ENCODE measurements around the gene MARCHF10. TPM values are rescaled to one million over a fixed set of nuclear protein-coding genes. Genes with fewer than 3 reads are reported as not detected.

MARCHF10 gene
- total RNA-seq, 1 experiment from 2014 or later, result not detected

- POLR2A ChIA-PET (ENCODE audit: low non-redundant PET), result no interaction called here
- intact Hi-C loops (cut with micrococcal nuclease; ENCODE audit: unreplicated experiment), result no loop called here
- CTCF ChIA-PET, result no interaction called here
These were observed 44.1 kb downstream of the MARCHF10 start for GRCh38 chr17:62763891-62764600.

GRCh38 chr17:62761884-62762283 is 46.2 kb downstream of the MARCHF10 start:
- ChIA-PET POLR2A (ENCODE audit: low non-redundant PET) (no interaction called here), CTCF (no interaction called here)
- DNase-seq (ENCODE audit: low spot score), result no peak
- TF ChIP-seq EZH2 (IDR thresholded peaks at IDR 0.05; ENCODE audit: borderline replicate concordance, low read depth, low read length, poor library complexity, severe bottlenecking), result no peak
- TF ChIP-seq CTCF (conservative IDR thresholded peaks at IDR 0.05; ENCODE audit: low read depth, low read length), result no peak
- H3K4me3 ChIP-seq (ENCODE audit: low read depth, low read length, poor library complexity, severe bottlenecking), result no peak overlapping the region
- peaks cover 12% of the 10 kb centered on the region for H3K27me3 ChIP-seq (replicated peaks; ENCODE audit: insufficient read depth, low read depth, low read length, poor library complexity)
- no TSS peak for BruUV-seq (replicated peaks)
- H3K27ac ChIP-seq (ENCODE audit: low read depth, low read length, poor library complexity, severe bottlenecking), result no peak overlapping the region
- H3K36me3 ChIP-seq (ENCODE audit: insufficient read depth, low read length, poor library complexity, severe bottlenecking), result no peaks in the 10 kb centered on the region
- no peaks in the 10 kb centered on the region for H3K9me3 ChIP-seq (ENCODE audit: low read depth, low read length, poor library complexity, severe bottlenecking)
- intact Hi-C loops (cut with micrococcal nuclease; ENCODE audit: unreplicated experiment), result no loop called here
- H3K4me1 ChIP-seq (ENCODE audit: insufficient read depth, low read length, poor library complexity, severe bottlenecking), result no peaks in the 10 kb centered on the region

More at GRCh38 chr17:62763891-62764600, 44.1 kb downstream of the MARCHF10 start:
- DNase-seq (ENCODE audit: low spot score), result no peak
- no peak overlapping the region for H3K4me3 ChIP-seq (ENCODE audit: low read depth, low read length, poor library complexity, severe bottlenecking)
- no peaks in the 10 kb centered on the region for H3K9me3 ChIP-seq (ENCODE audit: low read depth, low read length, poor library complexity, severe bottlenecking)
- no peak overlapping the region for H3K27ac ChIP-seq (ENCODE audit: low read depth, low read length, poor library complexity, severe bottlenecking)
- no peaks in the 10 kb centered on the region for H3K36me3 ChIP-seq (ENCODE audit: insufficient read depth, low read length, poor library complexity, severe bottlenecking)
- H3K4me1 ChIP-seq (ENCODE audit: insufficient read depth, low read length, poor library complexity, severe bottlenecking), result no peaks in the 10 kb centered on the region
- no TSS peak for BruUV-seq (replicated peaks)
- H3K27me3 ChIP-seq (replicated peaks; ENCODE audit: insufficient read depth, low read depth, low read length, poor library complexity), result peaks cover 12% of the 10 kb centered on the region
- no peak for TF ChIP-seq CTCF (conservative IDR thresholded peaks at IDR 0.05; ENCODE audit: low read depth, low read length)
- no peak for TF ChIP-seq EZH2 (IDR thresholded peaks at IDR 0.05; ENCODE audit: borderline replicate concordance, low read depth, low read length, poor library complexity, severe bottlenecking)

- no peak overlapping the region for H3K4me3 ChIP-seq (ENCODE audit: low read depth, low read length, poor library complexity, severe bottlenecking)
- intact Hi-C loops (cut with micrococcal nuclease; ENCODE audit: unreplicated experiment), result no loop called here
- H3K9me3 ChIP-seq (ENCODE audit: low read depth, low read length, poor library complexity, severe bottlenecking), result no peaks in the 10 kb centered on the region
- no peaks in the 10 kb centered on the region for H3K36me3 ChIP-seq (ENCODE audit: insufficient read depth, low read length, poor library complexity, severe bottlenecking)
- POLR2A ChIA-PET (ENCODE audit: low non-redundant PET), result interaction anchor here (0.5 kb wide), 1 partner anchor 9 kb away, joined by 4 read pairs; no protein-coding TSS in a partner anchor
- no TSS peak for BruUV-seq (replicated peaks)
- H3K27me3 ChIP-seq (replicated peaks; ENCODE audit: insufficient read depth, low read depth, low read length, poor library complexity), result peaks cover 12% of the 10 kb centered on the region
- no peak for DNase-seq (ENCODE audit: low spot score)
- no peak overlapping the region for H3K27ac ChIP-seq (ENCODE audit: low read depth, low read length, poor library complexity, severe bottlenecking)
- CTCF ChIA-PET, result no interaction called here
- H3K4me1 ChIP-seq (ENCODE audit: insufficient read depth, low read length, poor library complexity, severe bottlenecking), result no peaks in the 10 kb centered on the region
- TF ChIP-seq CTCF (conservative IDR thresholded peaks at IDR 0.05; ENCODE audit: low read depth, low read length) (no peak), EZH2 (IDR thresholded peaks at IDR 0.05; ENCODE audit: borderline replicate concordance, low read depth, low read length, poor library complexity, severe bottlenecking) (no peak)
These were observed 47.2 kb downstream of the MARCHF10 start for GRCh38 chr17:62760945-62761267.
